AG09309 (cell line): ENCODE results near the gene SELENOH.
A peak's percentile ranks its signal among the peaks of the same experiment; 100 is the strongest.

Experiments
- DNase-seq: peaks from one replicate; pipeline ENCODE4 v3.0.0-alpha.2; 2010; ENCODE audit warnings: low read depth
- H3K4me3 ChIP-seq: 2 replicates; pipeline ENCODE4 v1.5.1; 2011; ENCODE audit warnings: mild to moderate bottlenecking, low read depth, low read length, moderate library complexity; ENCODE audit not compliant: control insufficient read depth
- CTCF ChIP-seq: IDR thresholded peaks from 2 replicates; pipeline ENCODE4 v1.5.1; 2011; ENCODE audit warnings: mild to moderate bottlenecking, low read depth, low read length, inconsistent platforms; ENCODE audit not compliant: insufficient read depth, control insufficient read depth; ENCODE audit errors: missing control alignments

Gene SELENOH

DNA sequence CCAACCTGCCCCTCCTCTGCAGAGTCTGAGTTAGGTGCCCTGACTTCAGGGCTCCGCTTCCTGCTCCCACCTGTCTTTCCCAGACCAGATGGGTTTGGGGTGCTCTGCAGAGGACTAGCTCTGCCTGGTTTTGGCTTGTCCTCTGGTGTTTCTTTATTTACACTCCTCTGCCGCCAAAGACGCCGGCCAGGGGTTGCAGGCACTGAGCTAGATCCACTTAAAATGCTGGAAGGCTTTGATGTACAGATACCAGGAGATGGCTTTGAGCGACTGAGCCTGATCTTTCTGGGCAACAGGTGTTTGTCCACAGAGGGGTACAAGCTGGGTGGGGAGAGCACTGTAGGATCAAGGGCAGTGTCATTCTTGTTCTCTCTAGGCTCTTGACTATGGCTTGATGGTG lies 3.9 kb downstream of the SELENOH start:
- no peak for DNase-seq
- no peak overlapping the region for H3K4me3 ChIP-seq
- TF ChIP-seq CTCF = no peak

DNA sequence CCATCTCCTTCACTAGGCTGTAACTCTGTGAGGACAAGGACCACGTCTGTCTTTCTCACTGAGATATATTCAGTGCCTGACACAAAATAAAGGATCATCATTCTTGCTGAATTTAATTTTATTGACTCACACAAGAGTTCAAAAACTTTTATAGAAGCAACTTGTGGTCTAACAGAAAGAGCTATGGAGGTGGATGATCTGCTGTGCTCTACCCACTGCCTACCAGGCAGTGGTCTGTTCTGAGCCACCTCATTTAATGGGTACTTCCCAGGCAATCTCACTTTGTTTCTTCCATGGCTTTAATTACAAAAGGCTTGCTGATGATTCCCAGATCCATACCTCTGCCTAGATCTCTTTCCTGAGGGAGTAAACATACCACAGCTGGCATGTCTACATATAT lies 5.6 kb downstream of the SELENOH start:
- no peak overlapping the region for H3K4me3 ChIP-seq
- TF ChIP-seq CTCF = no peak
- DNase-seq = no peak

DNA sequence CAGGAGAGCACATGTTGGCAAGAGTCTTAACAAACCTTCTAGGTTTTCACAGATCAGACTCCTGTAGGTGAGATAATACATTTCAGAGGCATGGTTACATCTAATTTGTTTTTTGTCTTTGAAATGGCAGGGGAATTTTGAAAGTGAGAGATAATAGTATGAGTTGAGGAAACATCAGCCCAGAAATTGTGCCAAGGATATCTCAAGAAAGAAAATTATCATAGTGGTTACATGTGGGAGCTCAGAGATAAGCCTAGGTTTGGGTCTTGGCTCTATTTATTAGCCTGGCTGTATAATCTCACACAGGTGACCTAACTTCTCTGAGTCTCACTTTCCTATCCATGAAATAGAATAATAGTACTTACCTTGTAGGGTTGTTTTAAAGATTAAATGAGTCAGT lies 9.9 kb downstream of the SELENOH start:
- no peak for TF ChIP-seq CTCF
- DNase-seq = no peak
- H3K4me3 ChIP-seq = no peak overlapping the region

DNA sequence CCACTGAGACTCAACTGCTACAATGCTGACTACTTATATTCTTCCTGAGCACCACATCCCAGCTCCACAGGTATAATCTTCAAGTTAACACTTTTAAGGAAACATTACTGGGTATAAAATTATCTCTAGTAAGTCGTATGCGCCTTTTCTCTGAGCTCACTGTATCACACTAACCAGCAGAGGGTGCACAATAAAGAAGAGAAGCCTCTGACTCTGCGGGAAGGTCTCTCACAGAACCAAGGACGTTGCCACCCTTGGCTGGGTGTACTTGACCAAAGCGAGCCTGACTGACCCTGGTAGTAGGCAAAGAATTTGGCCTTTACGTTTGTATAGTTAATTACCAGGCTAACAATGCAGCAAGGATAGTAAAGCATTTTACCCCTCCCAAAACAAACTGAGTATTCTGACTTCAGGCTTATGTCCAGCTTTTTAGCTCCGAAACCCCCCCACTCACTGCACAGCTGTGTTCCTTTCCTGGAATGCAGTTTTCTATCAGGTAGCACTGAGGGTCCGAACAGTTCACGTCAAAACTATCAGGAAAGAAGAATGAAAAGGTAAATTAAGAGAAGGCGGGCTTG lies 10.5 kb downstream of the SELENOH start, which contains the start of gene BTBD18:
TSS of gene BTBD18 (minus strand) at position 144 of the 578 bp plus-strand sequence. CDS start 631 bp downstream, outside the sequence.
- H3K4me3 ChIP-seq = no peak within 1 kb of the TSS
- DNase-seq = no peak
- peak; percentile 42 for TF ChIP-seq CTCF

GRCh38 chr11:57752954-57753353 lies 11.7 kb downstream of the SELENOH start:
- no peak for TF ChIP-seq CTCF
- H3K4me3 ChIP-seq = no peak overlapping the region
- DNase-seq = no peak

- TF ChIP-seq CTCF = no peak
- no peak for DNase-seq
- H3K4me3 ChIP-seq = no peak overlapping the region
Observed at GRCh38 chr11:57758174-57758573, 16.9 kb downstream of the SELENOH start.
